H1 (cell line): Measurements from ENCODE around the gene TTC23. TPM values are rescaled to one million over a fixed set of nuclear protein-coding genes. Genes with fewer than 3 reads are reported as not detected.

Experiments
- CTCF ChIA-PET: fragments of 300-600 bp; sonication (Branson Sonifier 250); formaldehyde crosslinking; loops from one replicate; lab custom pipeline; 2021; ENCODE audit not compliant: partially characterized antibody; lab: Charles Lee
- POLR2A ChIA-PET: fragments of 300-600 bp; sonication (Branson Sonifier 250); formaldehyde crosslinking; loops from one replicate; lab custom pipeline; 2021; ENCODE audit warnings: inconsistent platforms; ENCODE audit not compliant: partially characterized antibody; lab: Charles Lee
- DNase-seq, 2 experiments: peaks; one replicate each; pipeline versions ENCODE4 v3.0.0 to v3.0.0-alpha.2; 2010 to 2022; ENCODE audit warnings: low spot score in 2 of 2, low read depth in 1 of 2, mixed read lengths in 1 of 2
- FAIRE-seq: peaks from 2 replicates; lab custom pipeline; 2011; peaks lifted over from hg19 to GRCh38; lab: Jason Lieb, UNC
- H2AFZ ChIP-seq: 2 replicates; pipeline ENCODE4 v1.8.1; 2012; ENCODE audit warnings: low read length, inconsistent platforms
- H2AK5ac ChIP-seq: 2 replicates; pipeline ENCODE4 v1.6.1; 2013; ENCODE audit warnings: low read depth, low read length
- H2BK120ac ChIP-seq: replicated peaks from 2 replicates; pipeline ENCODE3; 2013; ENCODE audit warnings: low read depth, low read length, inconsistent platforms
- H2BK12ac ChIP-seq: 2 replicates; pipeline ENCODE4 v1.6.1; 2013; ENCODE audit warnings: low read depth, low read length
- H2BK15ac ChIP-seq: 2 replicates; pipeline ENCODE4 v1.6.1; 2013; ENCODE audit warnings: low read length
- H2BK20ac ChIP-seq: 2 replicates; pipeline ENCODE4 v1.6.1; 2013; ENCODE audit warnings: low read length
- H2BK5ac ChIP-seq: 2 replicates; pipeline ENCODE4 v1.6.1; 2013; ENCODE audit warnings: low read depth, low read length
- H3K14ac ChIP-seq: 2 replicates; pipeline ENCODE4 v1.6.1; 2013; ENCODE audit warnings: inconsistent platforms; ENCODE audit not compliant: insufficient read length
- H3K18ac ChIP-seq: 2 replicates; pipeline ENCODE4 v1.6.1; 2013; ENCODE audit warnings: low read length; ENCODE audit errors: extremely low read depth
- H3K23ac ChIP-seq: 2 replicates; pipeline ENCODE4 v1.6.1; 2013; ENCODE audit warnings: inconsistent platforms; ENCODE audit not compliant: insufficient read length
- H3K23me2 ChIP-seq: 2 replicates; pipeline ENCODE4 v1.6.1; 2013; ENCODE audit warnings: low read depth, low read length
- H3K27ac ChIP-seq: 2 replicates; pipeline ENCODE4 v1.6.1; 2011; ENCODE audit warnings: low read depth, low read length, inconsistent platforms
- H3K27me3 ChIP-seq, 4 experiments: replicated peaks in 1 of 4; 1 replicate in 1 of 4; 2 replicates in 3 of 4; pipeline versions ENCODE4 v1.6.1 to v1.8.1; 2011 to 2013; ENCODE audit warnings: low read length in 3 of 4, mild to moderate bottlenecking in 3 of 4, inconsistent platforms in 2 of 4, mixed read lengths in 2 of 4, moderate library complexity in 1 of 4; ENCODE audit not compliant: control insufficient read depth in 3 of 4, insufficient read depth in 3 of 4; ENCODE audit errors: extremely low read depth in 1 of 4
- H3K36me3 ChIP-seq, 4 experiments: 2 replicates each; pipeline versions ENCODE4 v1.6.1 to v1.8.1; 2011 to 2013; ENCODE audit warnings: mild to moderate bottlenecking in 4 of 4, low read length in 3 of 4, moderate library complexity in 2 of 4, control low read depth in 1 of 4, inconsistent platforms in 1 of 4; ENCODE audit not compliant: insufficient read depth in 4 of 4, control insufficient read depth in 2 of 4
- H3K4ac ChIP-seq: replicated peaks from 2 replicates; pipeline ENCODE3; 2013; ENCODE audit warnings: low read length, low read depth, mixed read lengths, inconsistent platforms; ENCODE audit not compliant: insufficient read length
- H3K4me1 ChIP-seq, 4 experiments: replicated peaks in 1 of 4; 1 replicate in 1 of 4; 2 replicates in 3 of 4; pipeline versions ENCODE4 v1.6.1 to v1.8.1; 2011 to 2013; ENCODE audit warnings: low read length in 3 of 4, inconsistent platforms in 2 of 4, mixed read lengths in 1 of 4; ENCODE audit not compliant: insufficient read depth in 4 of 4, control insufficient read depth in 3 of 4
- H3K4me2 ChIP-seq, 2 experiments: 2 replicates each; pipeline versions ENCODE4 v1.6.1 to v1.8.1; 2011 to 2013; ENCODE audit warnings: low read depth in 2 of 2, low read length in 2 of 2, control low read depth in 1 of 2, inconsistent platforms in 1 of 2, mild to moderate bottlenecking in 1 of 2; ENCODE audit not compliant: insufficient read depth in 1 of 2
- H3K4me3 ChIP-seq, 4 experiments: fragments of 200-600, 300-600 bp in 1 of 4; sonication (generic), shearing (Covaris generic), sonication (Bioruptor Twin) in 1 of 4; 2 replicates each; pipeline versions ENCODE4 v1.5.1 to v1.8.1; 2011 to 2016; ENCODE audit warnings: low read length in 4 of 4, low read depth in 3 of 4, control low read depth in 2 of 4, inconsistent platforms in 2 of 4, mild to moderate bottlenecking in 2 of 4, mixed read lengths in 1 of 4, moderate library complexity in 1 of 4; ENCODE audit not compliant: insufficient read depth in 2 of 4; ENCODE audit errors: extremely low read depth in 1 of 4
- H3K56ac ChIP-seq: replicated peaks from 2 replicates; pipeline ENCODE3; 2013; ENCODE audit warnings: low read depth, mild to moderate bottlenecking, mixed read lengths, low read length, inconsistent platforms; ENCODE audit not compliant: insufficient read length
- H3K79me1 ChIP-seq: 2 replicates; pipeline ENCODE4 v1.6.1; 2013; ENCODE audit warnings: low read depth, low read length, control low read depth
- H3K79me2 ChIP-seq, 2 experiments: 2 replicates each; pipeline versions ENCODE4 v1.6.1 to v1.8.1; 2012 to 2013; ENCODE audit warnings: low read length in 2 of 2, mild to moderate bottlenecking in 2 of 2, inconsistent platforms in 1 of 2; ENCODE audit not compliant: insufficient read depth in 2 of 2, control insufficient read depth in 1 of 2
- H3K9ac ChIP-seq, 4 experiments: replicated peaks in 1 of 4; 1 replicate in 1 of 4; 2 replicates in 3 of 4; pipeline versions ENCODE4 v1.6.1 to v1.8.1; 2011 to 2013; ENCODE audit warnings: low read depth in 3 of 4, low read length in 3 of 4, control low read depth in 2 of 4, mild to moderate bottlenecking in 2 of 4, moderate library complexity in 2 of 4, inconsistent platforms in 1 of 4; ENCODE audit errors: extremely low read depth in 1 of 4
- H3K9me3 ChIP-seq, 2 experiments: 2 replicates each; pipeline versions ENCODE4 v1.6.1 to v1.8.1; 2012 to 2013; ENCODE audit warnings: mild to moderate bottlenecking in 2 of 2, moderate library complexity in 2 of 2, control low read depth in 1 of 2, inconsistent platforms in 1 of 2, low read depth in 1 of 2, low read length in 1 of 2, mixed read lengths in 1 of 2; ENCODE audit not compliant: insufficient read depth in 2 of 2
- H4K20me1 ChIP-seq, 2 experiments: replicated peaks in 1 of 2; 2 replicates each; pipeline versions ENCODE3 to v1.8.1; 2011 to 2013; ENCODE audit warnings: inconsistent platforms in 2 of 2, low read length in 2 of 2, mild to moderate bottlenecking in 1 of 2; ENCODE audit not compliant: insufficient read depth in 2 of 2, control insufficient read depth in 1 of 2
- H4K5ac ChIP-seq: 2 replicates; pipeline ENCODE4 v1.6.1; 2013; ENCODE audit warnings: low read length, low read depth, mixed read lengths, inconsistent platforms; ENCODE audit not compliant: insufficient read length
- H4K8ac ChIP-seq: 2 replicates; pipeline ENCODE4 v1.8.0; 2013; ENCODE audit warnings: mild to moderate bottlenecking, moderate library complexity, low read length, inconsistent platforms; ENCODE audit not compliant: insufficient read depth; ENCODE audit errors: extremely low read depth
- H4K91ac ChIP-seq: replicated peaks from 2 replicates; pipeline ENCODE3; 2013; ENCODE audit warnings: low read length, mixed read lengths, inconsistent platforms; ENCODE audit not compliant: insufficient read length
- CBX5 ChIP-seq: fragments of 300-800, 300-1000 bp; sonication (generic); IDR thresholded peaks from 2 replicates; pipeline ENCODE4 v1.7.1; 2016; ENCODE audit warnings: antibody characterized with exemption, low read length, low read depth
- CTCF ChIP-seq, 3 experiments: IDR thresholded peaks; 1 replicate in 2 of 3; 2 replicates in 1 of 3; pipeline versions ENCODE4 v1.5.1 to v1.6.1; 2011; ENCODE audit warnings: low read length in 3 of 3, mild to moderate bottlenecking in 3 of 3, inconsistent platforms in 2 of 3, low read depth in 1 of 3, moderate library complexity in 1 of 3; ENCODE audit not compliant: insufficient read depth in 1 of 3; ENCODE audit errors: control extremely low read depth in 1 of 3
- KDM1A ChIP-seq: fragments of 200-600, 300-600 bp; sonication (generic); IDR thresholded peaks from 2 replicates; pipeline ENCODE4 v1.7.1; 2016; ENCODE audit warnings: mild to moderate bottlenecking, low read length, borderline replicate concordance
- RFX5 ChIP-seq: IDR thresholded peaks from 2 replicates; pipeline ENCODE4 v1.6.1; 2011; ENCODE audit warnings: low read depth, low read length, improper control_type of control experiment, borderline replicate concordance
- SUZ12 ChIP-seq: fragments of 200-600 bp; sonication (generic); IDR thresholded peaks from 2 replicates; pipeline ENCODE4 v1.6.1; 2012; ENCODE audit warnings: mild to moderate bottlenecking, inconsistent platforms, low read length, moderate library complexity, mixed read lengths
- WGBS, 2 experiments: shearing (Covaris generic) in 1 of 2; methylation state at CpG; one replicate each; pipeline versions ENCODE4 v1.1.6 to v1.1.7; 2013 to 2015; ENCODE audit warnings: low lambda C conversion rate in 2 of 2, mixed read lengths in 2 of 2, inconsistent platforms in 1 of 2, low coverage in 1 of 2, missing lambda C conversion rate in 1 of 2; ENCODE audit not compliant: insufficient replicate concordance in 2 of 2, insufficient coverage in 1 of 2, insufficient read length in 1 of 2; ENCODE audit errors: extremely low coverage in 1 of 2, missing lambda C conversion rate in 1 of 2; 5-methylcytosine and 5-hydroxymethylcytosine counted together
- polyA plus RNA-seq, 7 experiments: library from polyadenylated mRNA; depleted of rRNA in 3 of 7; stranded (reverse) in 5 of 7; unstranded in 2 of 7; fragments of >200 nt in 5 of 7; fragments of 200-250 nt in 2 of 7; gene quantifications; 1 replicate in 5 of 7; 2 replicates in 1 of 7; 4 replicates in 1 of 7; pipeline versions ENCODE4 v1.2.1 to v1.2.3, GENCODE V29; 2011 to 2013; ENCODE audit warnings: missing spikeins in 2 of 7, mixed read lengths in 2 of 7
- total RNA-seq: library from RNA; stranded (reverse); fragmentation: NEBNext Ultra II Directional; extraction: Animal tissue kit (Norgen Biotek cat#: 25700); gene quantifications from 2 replicates; pipeline ENCODE4 v1.2.1, GENCODE V29; 2021

Gene TTC23
- total and polyA plus RNA-seq, 2 of the 8 experiments (the other 6 are each of a cell fraction or from before 2014, with no cell fraction given): 4.8 to 23.0 TPM

- no peak overlapping the region for H3K27ac ChIP-seq
- H3K56ac ChIP-seq: no peak overlapping the region
- no peak overlapping the region for H4K5ac ChIP-seq
- POLR2A ChIA-PET: no interaction called here
- no peak overlapping the region for H3K14ac ChIP-seq
- H3K18ac ChIP-seq: no peak overlapping the region
- 89% methylated on average over 7 of the region's 7 CpGs; no CpG with 5 or more reads in 1 of the 2 experiments for WGBS, 2 experiments
- peaks cover 0 to 2% (median 1%) of the 10 kb centered on the region in 4 experiments; a peak in 2 of 7 replicates for H3K4me1 ChIP-seq
- H2AK5ac ChIP-seq: no peak overlapping the region
- no peak overlapping the region for H3K4me3 ChIP-seq
- H3K9me3 ChIP-seq: no peaks in the 10 kb centered on the region
- H3K23ac ChIP-seq: no peak overlapping the region
- no peak overlapping the region for H3K9ac ChIP-seq
- H2BK120ac ChIP-seq: no peak overlapping the region
- no peaks in the 10 kb centered on the region for H3K36me3 ChIP-seq
- peaks cover 8 to 43% (median 35%) of the 10 kb centered on the region in 4 experiments for H3K27me3 ChIP-seq
- H3K4me2 ChIP-seq: no peak overlapping the region
- no peak overlapping the region for H4K91ac ChIP-seq
- H2BK20ac ChIP-seq: no peak overlapping the region
- FAIRE-seq: no peak
- no peak overlapping the region for H2BK15ac ChIP-seq
- H3K79me1 ChIP-seq: no peaks in the 10 kb centered on the region
- peaks cover 0 to 4% of the 10 kb centered on the region in 2 experiments for H4K20me1 ChIP-seq
- no peak overlapping the region for H4K8ac ChIP-seq
- H3K4ac ChIP-seq: no peak overlapping the region
- H2BK12ac ChIP-seq: no peak overlapping the region
- no peak for DNase-seq
- no peaks in the 10 kb centered on the region for H3K79me2 ChIP-seq
- CTCF ChIA-PET: interaction anchor here (0.6 to 8.9 kb wide), 30 partner anchors 7 to 673 kb away, joined by 3 to 114 read pairs (median 4); no protein-coding TSS in a partner anchor
- no peak overlapping the region for H2AFZ ChIP-seq
- peaks cover 13% of the 10 kb centered on the region; the same call in 1 of the 2 replicates for H3K23me2 ChIP-seq
- no peak overlapping the region for H2BK5ac ChIP-seq
- no peak for TF ChIP-seq CTCF (IDR thresholded peaks at IDR 0.05; ENCODE audit: control extremely low read depth in 1 of 3, insufficient read depth in 1 of 3, low read depth in 1 of 3, low read length in 3 of 3)
- no peak for TF ChIP-seq SUZ12
- TF ChIP-seq CBX5: no peak
- no peak for TF ChIP-seq RFX5
- TF ChIP-seq KDM1A: no peak
These were observed 147.9 kb downstream of the TTC23 start for GRCh38 chr15:99101501-99101900.
